Right lobe of liver (tissue), 4 donors: Measurements from ENCODE around the gene EPHA8.

Experiments used
- CTCF ChIP-seq, 4 donors: fragments of 200-600 bp in 3 of 4; fragments of 450-650 bp in 1 of 4; IDR thresholded peaks; one replicate each; pipeline versions ENCODE4 v1.5.1 to v1.8.0; 2016 to 2022; ENCODE audit warnings: antibody characterized with exemption in 4 of 4, mild to moderate bottlenecking in 2 of 4
- POLR2A ChIP-seq: fragments of 450-650 bp; IDR thresholded peaks from one replicate; pipeline ENCODE4 v1.6.1; 2017; ENCODE audit warnings: antibody characterized with exemption, mild to moderate bottlenecking
- donor health status: DM: no; HTN: no; CAD: no.
- donor health status: DM: no; HTN: no; CAD: no.
- donor health status: DM: no; HTN: yes; CAD: no.

- no peak for TF ChIP-seq POLR2A
- TF ChIP-seq CTCF (IDR thresholded peaks at IDR 0.05): no peak
These were observed 29.9 kb downstream of the EPHA8 start for GRCh38 chr1:22592919-22593790.
